Left hindlimb (tissue), 1 donor: ENCODE data around the gene NEU2.
"Not testable (repeated sequence)": the region's sequence is repeated elsewhere in the genome, so short reads cannot be mapped to it uniquely, and the experiment has no call there.

ENCODE experiments used
- DNase-seq: peaks from one replicate; pipeline ENCODE4 v3.0.0-alpha.2; 2018

Gene NEU2

DNA sequence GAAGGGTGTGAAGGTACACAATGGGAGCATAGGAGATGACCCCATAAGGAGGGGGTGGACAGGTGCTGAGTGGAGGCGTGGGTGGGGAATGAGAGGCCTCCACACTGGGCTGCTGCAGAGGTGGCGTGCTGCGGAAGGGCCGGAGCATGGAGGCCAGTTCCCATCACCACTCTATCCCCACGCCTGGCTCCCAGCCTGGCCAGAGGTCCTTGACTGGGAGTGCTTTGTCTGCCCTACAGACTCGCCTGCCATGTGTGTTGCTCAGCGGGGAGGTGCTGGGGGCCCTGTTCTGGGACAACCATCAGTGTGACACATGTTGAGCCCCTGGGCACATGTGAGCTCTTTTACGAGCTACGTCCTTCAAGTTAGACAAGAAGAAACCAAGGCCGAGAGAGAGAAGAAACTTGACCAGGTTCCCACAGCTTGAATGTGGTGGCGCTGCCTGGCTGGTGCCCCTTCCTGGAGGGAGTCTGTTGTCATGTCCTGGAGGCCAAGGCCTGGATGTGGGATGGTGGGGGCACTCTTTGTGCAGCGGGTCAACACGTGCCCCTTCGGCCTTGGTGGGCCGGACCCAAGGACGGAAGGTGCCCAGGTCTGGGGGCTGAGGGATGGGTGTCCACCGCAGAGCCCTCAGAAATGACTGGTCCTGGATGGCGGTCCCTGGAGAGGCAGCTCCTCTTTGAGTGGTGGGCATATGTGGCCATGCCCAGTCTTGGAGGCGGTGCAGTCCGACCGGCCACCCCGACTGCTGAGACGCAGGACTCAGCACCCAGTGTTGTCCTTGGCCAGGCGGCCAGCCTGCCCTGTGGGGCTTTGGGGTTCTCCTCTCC lies 26.5 kb downstream of the NEU2 start:
- DNase-seq, result no peak

GRCh38 chr2:233059547-233059796 lies 27.0 kb downstream of the NEU2 start:
- DNase-seq, result no peak

- DNase-seq, result no peak
These were observed 27.5 kb downstream of the NEU2 start, which contains the start of gene INPP5D for GRCh38 chr2:233059797-233060500. INPP5D (plus strand) TSS chr2:233060342; CDS start chr2:233060479, 137 bp downstream.

- no peak for DNase-seq
These were observed 28.1 kb downstream of the NEU2 start for GRCh38 chr2:233060501-233060979.

DNA sequence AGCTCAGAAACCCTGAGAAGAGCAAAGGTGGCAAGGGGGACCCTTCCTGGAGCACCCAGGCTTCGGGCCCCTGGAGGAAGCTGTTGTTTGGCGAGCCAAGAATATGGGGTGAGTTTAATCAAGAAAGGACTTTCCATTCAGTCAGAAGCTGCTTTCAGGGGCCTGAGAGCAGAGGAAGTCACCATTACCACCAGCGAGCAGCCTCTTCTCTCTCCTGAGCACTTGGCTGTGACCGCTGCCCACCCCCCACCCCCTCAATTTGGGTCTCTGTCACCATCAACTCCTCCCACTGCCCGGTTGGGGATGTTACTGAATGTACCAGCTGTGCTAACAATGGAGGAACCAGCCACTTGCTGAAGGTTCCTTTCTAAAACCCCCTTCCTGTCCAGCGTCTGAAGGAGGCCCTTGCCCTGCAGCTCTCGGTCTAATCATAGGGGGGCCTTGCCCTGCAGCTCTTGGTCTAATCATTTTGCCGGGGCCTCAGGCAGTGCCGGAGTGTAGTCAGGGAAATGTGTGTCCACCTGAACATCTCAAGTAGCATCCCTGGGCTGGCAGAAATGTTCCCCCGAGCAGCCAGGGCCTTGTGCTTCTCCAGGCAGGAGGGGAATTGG lies 28.6 kb downstream of the NEU2 start:
- DNase-seq, result no peak

GRCh38 chr2:233061591-233062450 lies 29.3 kb downstream of the NEU2 start:
- no peak for DNase-seq

GRCh38 chr2:233062451-233062850 lies 30.0 kb downstream of the NEU2 start:
- no peak for DNase-seq

GRCh38 chr2:233062946-233063268 lies 30.4 kb downstream of the NEU2 start:
- no peak for DNase-seq

DNA sequence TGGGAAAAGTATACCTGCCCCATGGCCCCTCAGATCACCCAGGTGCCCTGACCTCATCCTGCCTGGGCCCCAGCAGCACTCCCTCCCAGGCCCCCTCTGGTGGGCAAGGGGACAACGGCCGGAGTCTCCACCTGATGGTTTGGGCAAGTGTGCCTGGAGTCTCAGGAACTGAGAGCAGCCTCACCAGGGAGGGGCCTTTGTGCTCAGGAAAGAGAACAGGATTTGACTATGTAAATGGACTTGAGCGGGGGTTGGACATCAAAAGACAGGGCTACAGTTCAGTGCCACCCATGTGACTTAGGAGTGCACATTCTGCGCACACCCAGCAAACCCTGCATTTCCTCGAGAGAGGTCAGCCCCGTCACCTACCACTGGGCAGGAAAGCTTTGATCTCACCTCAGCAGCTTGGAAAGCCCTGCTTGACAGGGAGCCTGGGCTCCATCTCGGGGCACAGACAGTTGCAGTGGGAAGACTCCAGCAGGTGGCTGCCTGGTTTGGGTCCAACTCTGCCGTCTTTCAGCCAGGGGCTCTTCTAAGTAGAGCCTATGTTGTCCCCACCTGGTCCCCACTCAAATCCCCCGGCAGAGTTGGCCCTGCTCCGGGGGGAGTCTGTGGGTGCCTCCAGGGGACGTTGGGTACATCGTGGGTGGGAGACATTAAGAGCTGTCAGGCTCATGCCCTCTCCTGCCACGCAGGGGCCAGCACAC lies 30.9 kb downstream of the NEU2 start:
- DNase-seq, result no peak

- peak; percentile 68 for DNase-seq
These were observed 31.5 kb downstream of the NEU2 start for GRCh38 chr2:233063976-233064411.

DNA sequence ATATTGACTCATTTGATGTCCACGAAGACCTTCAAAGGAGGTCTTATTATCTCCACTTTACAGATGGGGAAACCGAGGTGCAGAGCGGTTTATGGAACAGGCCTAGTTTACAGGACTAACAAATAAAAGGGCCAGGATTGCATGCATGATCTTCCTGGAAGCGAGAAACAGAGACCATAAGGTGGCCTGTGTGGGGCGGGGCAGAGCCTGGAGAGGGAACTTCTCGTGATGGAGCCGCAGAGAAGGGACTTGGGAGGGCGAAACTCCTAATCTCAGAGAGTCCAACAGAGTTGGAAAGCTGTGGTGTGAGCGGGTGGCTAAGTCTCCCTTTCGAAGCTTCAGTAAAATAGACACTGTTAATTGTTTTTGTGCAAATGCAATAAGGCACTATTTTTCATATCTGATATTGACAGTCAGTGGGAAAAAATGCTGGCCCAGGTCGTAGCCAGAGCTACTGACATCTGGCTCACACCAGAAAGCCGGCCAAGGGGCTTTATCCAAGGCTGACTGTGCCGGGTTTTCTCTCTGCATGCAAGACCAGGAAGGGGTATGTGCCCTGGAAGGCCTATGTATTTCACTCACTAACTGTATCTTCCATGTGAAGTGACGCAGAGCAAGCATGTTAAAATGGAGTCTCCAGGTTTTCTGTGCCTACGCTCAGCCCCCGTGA lies 32.2 kb downstream of the NEU2 start:
- no peak for DNase-seq

- not testable (repeated sequence) for DNase-seq
These were observed 32.7 kb downstream of the NEU2 start for GRCh38 chr2:233065200-233065589.

DNA sequence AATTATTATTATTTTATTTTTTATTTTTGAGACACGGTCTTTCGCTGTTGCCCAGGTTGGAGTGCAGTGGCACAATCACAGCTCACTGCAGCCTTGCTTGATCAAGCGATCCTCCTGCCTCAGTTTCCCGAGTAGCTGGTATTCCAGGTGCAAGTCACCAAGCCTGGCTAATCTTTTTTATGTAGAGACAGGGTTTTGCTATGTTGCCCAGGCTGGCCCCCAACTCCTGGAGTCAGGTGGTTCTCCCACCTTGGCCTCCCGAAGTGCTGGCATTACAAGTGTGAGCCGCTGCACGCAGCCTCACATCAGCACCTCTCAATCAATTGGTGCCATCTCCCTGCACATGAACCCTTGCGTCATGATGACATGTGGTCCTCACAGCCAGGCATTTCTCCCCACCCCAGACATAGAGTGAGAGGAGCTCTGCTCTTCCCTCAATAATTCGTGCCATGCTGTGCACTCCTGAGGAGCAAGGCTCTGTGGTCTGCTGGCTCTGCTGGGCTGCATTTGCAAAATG lies 33.5 kb downstream of the NEU2 start:
- DNase-seq, result no peak

GRCh38 chr2:233068762-233069418 lies 36.4 kb downstream of the NEU2 start:
- no peak for DNase-seq

DNA sequence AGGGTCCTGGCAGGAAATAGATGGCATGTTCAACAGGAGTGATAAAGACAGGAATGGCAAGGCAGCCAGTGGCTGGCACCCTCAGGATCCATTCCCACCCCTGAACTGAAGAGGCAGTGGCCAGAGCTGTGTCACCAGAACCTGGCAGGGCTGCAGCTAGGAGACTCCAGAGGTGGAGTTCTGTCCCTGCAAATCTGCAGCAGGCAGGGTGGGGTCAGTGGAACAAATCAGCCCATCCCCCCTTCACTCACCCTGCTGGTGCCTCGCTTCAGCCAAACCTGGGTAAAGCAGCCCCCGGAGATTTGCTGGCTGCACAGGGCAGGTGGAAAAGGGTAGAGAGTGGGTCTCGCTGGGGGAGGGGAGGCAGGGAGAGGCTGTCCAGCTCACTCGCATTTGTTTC lies 40.4 kb downstream of the NEU2 start:
- no peak for DNase-seq

DNA sequence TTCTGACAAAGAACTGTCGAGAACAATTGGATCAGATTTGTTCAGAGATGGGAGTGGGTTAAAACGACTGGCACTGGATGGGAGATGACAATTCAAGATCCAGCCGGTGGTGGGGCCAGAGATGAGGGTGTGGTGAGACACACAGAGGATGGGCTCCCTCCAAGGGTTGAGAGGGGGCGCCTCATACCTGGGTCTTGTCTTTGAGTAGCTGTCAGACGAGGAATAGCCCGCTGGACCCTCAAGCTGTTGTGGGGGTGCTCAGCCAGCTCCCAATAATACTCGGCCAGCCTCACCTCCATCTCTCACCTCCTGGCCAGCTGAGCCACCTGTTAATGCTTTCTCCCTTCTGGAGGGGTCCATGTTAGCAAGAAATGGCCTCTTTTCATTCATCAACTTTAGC lies 41.6 kb downstream of the NEU2 start:
- DNase-seq, result peak; percentile 22

- DNase-seq, result no peak
These were observed 42.9 kb downstream of the NEU2 start for GRCh38 chr2:233075141-233075965.

DNA sequence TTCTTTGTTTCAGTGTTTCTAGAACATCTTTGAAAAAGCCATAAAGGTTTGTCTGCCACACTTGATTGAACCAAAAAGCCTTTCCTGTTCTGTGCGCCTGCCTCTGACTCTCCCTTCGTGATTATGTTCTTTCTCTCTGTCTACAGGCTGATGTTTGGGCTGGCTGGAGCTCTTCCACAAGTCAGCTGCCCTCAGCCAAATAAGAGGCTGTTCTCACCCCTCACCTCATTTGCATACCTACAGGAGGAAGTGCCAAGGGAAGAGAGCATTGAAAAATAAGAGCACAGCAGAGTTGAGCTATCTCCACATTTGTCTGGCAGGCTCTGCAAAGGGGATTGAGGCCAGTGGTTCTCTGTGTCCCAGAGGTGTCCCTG lies 43.5 kb downstream of the NEU2 start:
- DNase-seq, result no peak

DNA sequence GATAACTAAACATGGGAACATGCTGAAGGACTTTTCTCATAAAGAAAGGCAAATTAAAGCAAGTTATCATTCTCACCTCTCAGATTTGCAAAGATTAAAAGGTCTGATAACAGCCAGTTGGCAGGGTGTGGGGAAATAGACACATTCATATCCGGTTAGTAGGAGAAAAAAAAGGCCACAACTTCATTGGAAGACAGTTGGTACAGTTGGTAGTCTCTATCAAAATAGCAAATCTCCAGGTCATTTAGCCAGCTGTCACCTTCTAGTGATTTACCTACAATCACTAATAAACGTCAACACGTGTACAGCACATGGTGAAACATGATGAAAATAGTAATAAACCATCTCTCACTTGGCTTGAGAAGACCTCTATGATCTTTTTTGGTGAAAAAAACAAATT lies 44.3 kb downstream of the NEU2 start:
- DNase-seq, result no peak

GRCh38 chr2:233079473-233079877 lies 47.0 kb downstream of the NEU2 start:
- DNase-seq, result no peak
